HG02938 (cell line): ENCODE results near the gene ROCK2.
A peak's percentile ranks its signal among the peaks of the same experiment; 100 is the strongest.

Source experiments
- ATAC-seq: cut with Tn5 transposase; IDR thresholded peaks from one replicate; pipeline ENCODE4 v1.9.1; 2021; ENCODE audit warnings: mild to moderate bottlenecking, moderate library complexity; ENCODE audit not compliant: unreplicated experiment

Gene ROCK2

GRCh38 chr2:11158916-11159573 lies 185.4 kb downstream of the ROCK2 start:
- no peak for ATAC-seq

GRCh38 chr2:11157731-11158130 lies 186.7 kb downstream of the ROCK2 start:
- ATAC-seq: no peak

GRCh38 chr2:11157296-11157695 lies 187.1 kb downstream of the ROCK2 start:
- ATAC-seq: no peak

GRCh38 chr2:11156396-11157075 lies 187.9 kb downstream of the ROCK2 start:
- ATAC-seq: no peak

GRCh38 chr2:11155381-11156035 lies 188.9 kb downstream of the ROCK2 start, which contains the start of gene SLC66A3:
SLC66A3 (plus strand) TSS chr2:11155467; CDS start chr2:11155547, 80 bp downstream.
- peak; percentile 81 for ATAC-seq

- ATAC-seq: peak; percentile 53
Measured at GRCh38 chr2:11154923-11155380, 189.5 kb downstream of the ROCK2 start.

- peak; percentile 5 for ATAC-seq
Measured at GRCh38 chr2:11154016-11154922, 190.2 kb downstream of the ROCK2 start.

- ATAC-seq: no peak
Measured at GRCh38 chr2:11152591-11152990, 191.8 kb downstream of the ROCK2 start.

GRCh38 chr2:11147263-11147662 lies 197.2 kb downstream of the ROCK2 start:
- ATAC-seq: no peak

- no peak for ATAC-seq
Measured at GRCh38 chr2:11146076-11146475, 198.4 kb downstream of the ROCK2 start.

- ATAC-seq: no peak
Measured at GRCh38 chr2:11145350-11145749, 199.1 kb downstream of the ROCK2 start.

- ATAC-seq: no peak
Measured at GRCh38 chr2:11144738-11145079, 199.7 kb downstream of the ROCK2 start.

- no peak for ATAC-seq
Measured at GRCh38 chr2:11144077-11144737, 200.2 kb downstream of the ROCK2 start.

GRCh38 chr2:11142987-11143386 lies 201.4 kb downstream of the ROCK2 start:
- ATAC-seq: no peak

- no peak for ATAC-seq
Measured at GRCh38 chr2:11142330-11142729, 202.1 kb downstream of the ROCK2 start.

- ATAC-seq: no peak
Measured at GRCh38 chr2:11141319-11141718, 203.1 kb downstream of the ROCK2 start.

- no peak for ATAC-seq
Measured at GRCh38 chr2:11140492-11140891, 203.9 kb downstream of the ROCK2 start.

GRCh38 chr2:11134349-11134748 lies 210.1 kb downstream of the ROCK2 start:
- no peak for ATAC-seq

GRCh38 chr2:11133936-11134320 lies 210.5 kb downstream of the ROCK2 start:
- ATAC-seq: no peak

GRCh38 chr2:11133238-11133935 lies 211.0 kb downstream of the ROCK2 start:
- no peak for ATAC-seq
